SK-N-SH (cell line): Measurements from ENCODE around the gene C20orf204.

Experiments used
- EP300 ChIP-seq, 2 experiments: IDR thresholded peaks; 2 replicates each; pipeline versions ENCODE4 v1.4.0 to v1.6.1; 2012; ENCODE audit warnings: borderline replicate concordance in 1 of 2, low read depth in 1 of 2, low read length in 1 of 2
- JUND ChIP-seq: IDR thresholded peaks from 2 replicates; pipeline ENCODE4 v1.4.0; 2012
- POLR2AphosphoS5 ChIP-seq: IDR thresholded peaks from 2 replicates; pipeline ENCODE4 v1.6.1; 2012; ENCODE audit warnings: low read depth, low read length
- TEAD4 ChIP-seq: IDR thresholded peaks from 2 replicates; pipeline ENCODE4 v1.4.0; 2012; ENCODE audit warnings: mild to moderate bottlenecking, borderline replicate concordance; ENCODE audit not compliant: insufficient read depth
- TF ChIP-seq, protein P1 (sequence below): IDR thresholded peaks from 2 replicates; pipeline ENCODE4 v1.6.1; 2012; ENCODE audit warnings: mild to moderate bottlenecking, low read depth, low read length, moderate library complexity
- TF ChIP-seq, protein P2 (sequence below): fragments of 200-600 bp; sonication (generic); IDR thresholded peaks from 2 replicates; pipeline ENCODE4 v1.6.1; 2017; ENCODE audit warnings: antibody characterized with exemption, mild to moderate bottlenecking, moderate library complexity

DNA sequence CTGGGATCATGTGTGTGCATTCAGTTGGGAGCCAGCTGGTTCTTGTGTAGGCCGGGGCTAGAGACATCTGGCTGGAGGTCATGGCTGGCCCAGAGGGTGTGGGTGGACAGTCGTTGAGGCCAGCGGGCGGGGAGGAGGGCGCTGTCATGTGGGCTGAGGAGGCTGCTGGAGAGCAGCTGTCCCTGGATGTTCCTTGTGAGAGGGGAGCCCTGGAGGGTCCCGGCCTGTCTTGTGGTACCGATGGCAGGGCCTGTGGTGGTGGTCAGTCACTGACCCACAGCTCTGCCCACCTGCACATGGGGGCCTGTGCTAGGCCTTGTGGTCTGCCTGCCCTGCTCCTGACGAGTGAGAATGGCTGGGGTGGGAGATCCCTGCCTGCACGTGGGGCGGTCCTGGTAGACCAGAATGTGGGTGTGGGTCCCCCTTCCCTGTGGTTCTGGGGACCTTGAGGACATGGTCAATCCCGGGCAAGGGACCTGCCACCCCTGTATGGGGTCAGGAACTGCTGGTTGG, 1.9 kb upstream of the C20orf204 start:
- TF ChIP-seq EP300 (IDR thresholded peaks at IDR 0.05; ENCODE audit: borderline replicate concordance in 1 of 2, low read depth in 1 of 2, low read length in 1 of 2): no peak
- no peak for TF ChIP-seq TEAD4
- TF ChIP-seq, protein P1, sequence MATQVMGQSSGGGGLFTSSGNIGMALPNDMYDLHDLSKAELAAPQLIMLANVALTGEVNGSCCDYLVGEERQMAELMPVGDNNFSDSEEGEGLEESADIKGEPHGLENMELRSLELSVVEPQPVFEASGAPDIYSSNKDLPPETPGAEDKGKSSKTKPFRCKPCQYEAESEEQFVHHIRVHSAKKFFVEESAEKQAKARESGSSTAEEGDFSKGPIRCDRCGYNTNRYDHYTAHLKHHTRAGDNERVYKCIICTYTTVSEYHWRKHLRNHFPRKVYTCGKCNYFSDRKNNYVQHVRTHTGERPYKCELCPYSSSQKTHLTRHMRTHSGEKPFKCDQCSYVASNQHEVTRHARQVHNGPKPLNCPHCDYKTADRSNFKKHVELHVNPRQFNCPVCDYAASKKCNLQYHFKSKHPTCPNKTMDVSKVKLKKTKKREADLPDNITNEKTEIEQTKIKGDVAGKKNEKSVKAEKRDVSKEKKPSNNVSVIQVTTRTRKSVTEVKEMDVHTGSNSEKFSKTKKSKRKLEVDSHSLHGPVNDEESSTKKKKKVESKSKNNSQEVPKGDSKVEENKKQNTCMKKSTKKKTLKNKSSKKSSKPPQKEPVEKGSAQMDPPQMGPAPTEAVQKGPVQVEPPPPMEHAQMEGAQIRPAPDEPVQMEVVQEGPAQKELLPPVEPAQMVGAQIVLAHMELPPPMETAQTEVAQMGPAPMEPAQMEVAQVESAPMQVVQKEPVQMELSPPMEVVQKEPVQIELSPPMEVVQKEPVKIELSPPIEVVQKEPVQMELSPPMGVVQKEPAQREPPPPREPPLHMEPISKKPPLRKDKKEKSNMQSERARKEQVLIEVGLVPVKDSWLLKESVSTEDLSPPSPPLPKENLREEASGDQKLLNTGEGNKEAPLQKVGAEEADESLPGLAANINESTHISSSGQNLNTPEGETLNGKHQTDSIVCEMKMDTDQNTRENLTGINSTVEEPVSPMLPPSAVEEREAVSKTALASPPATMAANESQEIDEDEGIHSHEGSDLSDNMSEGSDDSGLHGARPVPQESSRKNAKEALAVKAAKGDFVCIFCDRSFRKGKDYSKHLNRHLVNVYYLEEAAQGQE: no peak
- TF ChIP-seq, protein P2, sequence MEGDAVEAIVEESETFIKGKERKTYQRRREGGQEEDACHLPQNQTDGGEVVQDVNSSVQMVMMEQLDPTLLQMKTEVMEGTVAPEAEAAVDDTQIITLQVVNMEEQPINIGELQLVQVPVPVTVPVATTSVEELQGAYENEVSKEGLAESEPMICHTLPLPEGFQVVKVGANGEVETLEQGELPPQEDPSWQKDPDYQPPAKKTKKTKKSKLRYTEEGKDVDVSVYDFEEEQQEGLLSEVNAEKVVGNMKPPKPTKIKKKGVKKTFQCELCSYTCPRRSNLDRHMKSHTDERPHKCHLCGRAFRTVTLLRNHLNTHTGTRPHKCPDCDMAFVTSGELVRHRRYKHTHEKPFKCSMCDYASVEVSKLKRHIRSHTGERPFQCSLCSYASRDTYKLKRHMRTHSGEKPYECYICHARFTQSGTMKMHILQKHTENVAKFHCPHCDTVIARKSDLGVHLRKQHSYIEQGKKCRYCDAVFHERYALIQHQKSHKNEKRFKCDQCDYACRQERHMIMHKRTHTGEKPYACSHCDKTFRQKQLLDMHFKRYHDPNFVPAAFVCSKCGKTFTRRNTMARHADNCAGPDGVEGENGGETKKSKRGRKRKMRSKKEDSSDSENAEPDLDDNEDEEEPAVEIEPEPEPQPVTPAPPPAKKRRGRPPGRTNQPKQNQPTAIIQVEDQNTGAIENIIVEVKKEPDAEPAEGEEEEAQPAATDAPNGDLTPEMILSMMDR: no peak
- no peak for TF ChIP-seq POLR2AphosphoS5
- TF ChIP-seq JUND: no peak
